ENCODE measurements around the gene TIPARP.

The TIPARP gene

DNA sequence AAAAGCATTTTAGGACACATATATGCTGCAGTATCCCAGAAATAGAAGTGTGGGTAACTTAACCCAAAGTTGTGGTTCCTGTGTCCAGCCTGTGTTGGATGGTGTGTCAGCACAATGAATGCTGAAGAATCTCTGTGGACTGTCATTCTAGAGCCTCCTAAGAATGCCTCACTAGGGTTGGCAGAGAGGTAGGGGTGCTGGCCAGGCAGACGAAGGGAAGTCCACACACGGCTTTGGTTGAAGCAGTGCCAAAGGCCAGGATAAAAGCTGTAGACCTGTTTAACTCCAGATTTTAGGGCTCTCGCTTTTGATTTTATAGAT lies 43.7 kb upstream of the TIPARP start:
- Histone ChIP-seq H3K27ac (no peak overlapping the region), H3K4me3 (no peak overlapping the region)
- DNase-seq (ENCODE audit: low spot score) = no peak
- TF ChIP-seq CTCF (IDR thresholded peaks at IDR 0.05) = no peak

- no peak for DNase-seq (ENCODE audit: low spot score)
- Histone ChIP-seq H3K27ac (no peak overlapping the region), H3K4me3 (no peak overlapping the region)
- no peak for TF ChIP-seq CTCF (IDR thresholded peaks at IDR 0.05)
Measured at GRCh38 chr3:156631323-156631722, 43.1 kb upstream of the TIPARP start.

GRCh38 chr3:156632601-156633000 lies 41.8 kb upstream of the TIPARP start:
- no peak for DNase-seq (ENCODE audit: low spot score)
- H3K4me3 ChIP-seq = no peak overlapping the region
- peak overlapping the region in 1 of 2 donors; percentile 51 for H3K27ac ChIP-seq
- TF ChIP-seq CTCF (IDR thresholded peaks at IDR 0.05) = no peak

- TF ChIP-seq CTCF (IDR thresholded peaks at IDR 0.05) = no peak
- peak overlapping the region; percentile 36 to 51 for H3K27ac ChIP-seq
- peak; percentile 83 for DNase-seq (ENCODE audit: low spot score)
Measured at GRCh38 chr3:156633335-156633734, 41.1 kb upstream of the TIPARP start.

GRCh38 chr3:156635034-156635433 lies 39.4 kb upstream of the TIPARP start:
- Histone ChIP-seq H3K27ac (no peak overlapping the region), H3K4me3 (no peak overlapping the region)
- no peak for DNase-seq (ENCODE audit: low spot score)
- no peak for TF ChIP-seq CTCF (IDR thresholded peaks at IDR 0.05)

More at GRCh38 chr3:156633335-156633734, 41.1 kb upstream of the TIPARP start:
- H3K4me3 ChIP-seq = no peak overlapping the region

GRCh38 chr3:156635973-156636372 lies 38.4 kb upstream of the TIPARP start:
- DNase-seq (ENCODE audit: low spot score) = no peak
- H3K4me3 ChIP-seq = no peak overlapping the region
- no peak for TF ChIP-seq CTCF (IDR thresholded peaks at IDR 0.05)
- H3K27ac ChIP-seq = no peak overlapping the region

DNA sequence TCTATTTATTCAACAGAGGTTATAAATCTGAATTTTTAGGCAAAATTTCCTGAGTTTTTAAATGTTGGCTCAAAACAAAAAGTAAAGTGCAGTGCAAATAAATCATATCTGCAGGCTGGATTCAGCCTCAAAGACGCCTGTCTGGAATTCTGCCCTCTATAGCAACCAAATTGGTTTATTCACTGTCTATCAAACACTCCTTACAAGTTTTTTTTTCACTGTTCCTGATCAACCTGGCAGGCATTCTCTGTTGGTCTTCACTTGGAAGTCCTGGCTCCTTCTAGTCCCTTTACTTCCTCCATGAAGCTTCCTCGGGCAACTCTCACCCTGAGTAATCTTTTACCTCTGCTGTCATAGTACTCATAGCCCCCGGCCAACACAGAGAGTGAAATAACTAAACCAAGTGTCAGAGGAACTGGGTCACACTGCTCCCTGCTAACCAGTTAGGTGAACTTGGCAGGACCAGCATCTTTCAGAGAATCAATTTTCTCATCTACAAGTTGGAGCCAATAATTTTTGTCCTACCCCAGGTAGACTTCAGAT lies 36.8 kb upstream of the TIPARP start:
- DNase-seq (ENCODE audit: low spot score) = no peak
- no peak for TF ChIP-seq CTCF (IDR thresholded peaks at IDR 0.05)
- H3K27ac ChIP-seq = no peak overlapping the region
- H3K4me3 ChIP-seq = no peak overlapping the region
